ENCODE data around the gene PROSER3. TPM values are rescaled to one million over a fixed set of nuclear protein-coding genes. Genes with fewer than 3 reads are reported as not detected.
A peak's percentile ranks its signal among the peaks of the same experiment; 100 is the strongest.

The PROSER3 gene
- total and polyA plus RNA-seq, 2 of the 13 experiments (the other 11 are each of a cell fraction or from before 2014, with no cell fraction given): 5.1 to 5.7 TPM

GRCh38 chr19:35717665-35718344 lies 40.2 kb upstream of the PROSER3 start, which contains the start of gene KMT2B (continued):
- TF ChIP-seq, protein P1, sequence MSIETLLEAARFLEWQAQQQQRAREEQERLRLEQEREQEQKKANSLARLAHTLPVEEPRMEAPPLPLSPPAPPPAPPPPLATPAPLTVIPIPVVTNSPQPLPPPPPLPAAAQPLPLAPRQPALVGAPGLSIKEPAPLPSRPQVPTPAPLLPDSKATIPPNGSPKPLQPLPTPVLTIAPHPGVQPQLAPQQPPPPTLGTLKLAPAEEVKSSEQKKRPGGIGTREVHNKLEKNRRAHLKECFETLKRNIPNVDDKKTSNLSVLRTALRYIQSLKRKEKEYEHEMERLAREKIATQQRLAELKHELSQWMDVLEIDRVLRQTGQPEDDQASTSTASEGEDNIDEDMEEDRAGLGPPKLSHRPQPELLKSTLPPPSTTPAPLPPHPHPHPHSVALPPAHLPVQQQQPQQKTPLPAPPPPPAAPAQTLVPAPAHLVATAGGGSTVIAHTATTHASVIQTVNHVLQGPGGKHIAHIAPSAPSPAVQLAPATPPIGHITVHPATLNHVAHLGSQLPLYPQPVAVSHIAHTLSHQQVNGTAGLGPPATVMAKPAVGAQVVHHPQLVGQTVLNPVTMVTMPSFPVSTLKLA (IDR thresholded peaks at IDR 0.05): no peak
- TF ChIP-seq SNAI1 (CRISPR knock-in tag; IDR thresholded peaks at IDR 0.05; ENCODE audit: borderline replicate concordance) (no peak; the same call in 1 of the 2 replicates), NFIB (CRISPR knock-in tag; IDR thresholded peaks at IDR 0.05; ENCODE audit: borderline replicate concordance) (no peak), ZNF720 (CRISPR knock-in tag; IDR thresholded peaks at IDR 0.05) (no peak), CENPX (CRISPR knock-in tag; IDR thresholded peaks at IDR 0.05) (no peak), ZNF260 (CRISPR knock-in tag; IDR thresholded peaks at IDR 0.05; ENCODE audit: borderline replicate concordance, low read depth) (no peak), SMARCC2 (IDR thresholded peaks at IDR 0.05) (no peak), ZSCAN12 (CRISPR knock-in tag; IDR thresholded peaks at IDR 0.05) (no peak), ZNF432 (CRISPR knock-in tag; IDR thresholded peaks at IDR 0.05; ENCODE audit: borderline replicate concordance) (no peak), JUND (CRISPR knock-in tag; IDR thresholded peaks at IDR 0.05) (no peak), RBM22 (optimal IDR thresholded peaks at IDR 0.05; ENCODE audit: low read length) (no peak), ZIK1 (CRISPR knock-in tag; IDR thresholded peaks at IDR 0.05; ENCODE audit: borderline replicate concordance, low read depth) (no peak), SMC3 (IDR thresholded peaks at IDR 0.05; ENCODE audit: low read length) (no peak), ETV5 (CRISPR knock-in tag; IDR thresholded peaks at IDR 0.05; ENCODE audit: borderline replicate concordance) (peak; percentile 67), ZFP91 (CRISPR knock-in tag; IDR thresholded peaks at IDR 0.05; ENCODE audit: borderline replicate concordance) (no peak), UBTF (CRISPR knock-in tag; IDR thresholded peaks at IDR 0.05) (no peak), ZNF563 (CRISPR knock-in tag; IDR thresholded peaks at IDR 0.05) (no peak; the same call in 1 of the 2 replicates), HOXD1 (CRISPR knock-in tag; IDR thresholded peaks at IDR 0.05) (0 out of 2 replicates have a peak, but pooled peaks have one; percentile 13)
- TF ChIP-seq, protein P2, sequence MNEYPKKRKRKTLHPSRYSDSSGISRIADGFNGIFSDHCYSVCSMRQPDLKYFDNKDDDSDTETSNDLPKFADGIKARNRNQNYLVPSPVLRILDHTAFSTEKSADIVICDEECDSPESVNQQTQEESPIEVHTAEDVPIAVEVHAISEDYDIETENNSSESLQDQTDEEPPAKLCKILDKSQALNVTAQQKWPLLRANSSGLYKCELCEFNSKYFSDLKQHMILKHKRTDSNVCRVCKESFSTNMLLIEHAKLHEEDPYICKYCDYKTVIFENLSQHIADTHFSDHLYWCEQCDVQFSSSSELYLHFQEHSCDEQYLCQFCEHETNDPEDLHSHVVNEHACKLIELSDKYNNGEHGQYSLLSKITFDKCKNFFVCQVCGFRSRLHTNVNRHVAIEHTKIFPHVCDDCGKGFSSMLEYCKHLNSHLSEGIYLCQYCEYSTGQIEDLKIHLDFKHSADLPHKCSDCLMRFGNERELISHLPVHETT (CRISPR knock-in tag; conservative IDR thresholded peaks at IDR 0.05): peak; percentile 96
- TF ChIP-seq, protein P3, sequence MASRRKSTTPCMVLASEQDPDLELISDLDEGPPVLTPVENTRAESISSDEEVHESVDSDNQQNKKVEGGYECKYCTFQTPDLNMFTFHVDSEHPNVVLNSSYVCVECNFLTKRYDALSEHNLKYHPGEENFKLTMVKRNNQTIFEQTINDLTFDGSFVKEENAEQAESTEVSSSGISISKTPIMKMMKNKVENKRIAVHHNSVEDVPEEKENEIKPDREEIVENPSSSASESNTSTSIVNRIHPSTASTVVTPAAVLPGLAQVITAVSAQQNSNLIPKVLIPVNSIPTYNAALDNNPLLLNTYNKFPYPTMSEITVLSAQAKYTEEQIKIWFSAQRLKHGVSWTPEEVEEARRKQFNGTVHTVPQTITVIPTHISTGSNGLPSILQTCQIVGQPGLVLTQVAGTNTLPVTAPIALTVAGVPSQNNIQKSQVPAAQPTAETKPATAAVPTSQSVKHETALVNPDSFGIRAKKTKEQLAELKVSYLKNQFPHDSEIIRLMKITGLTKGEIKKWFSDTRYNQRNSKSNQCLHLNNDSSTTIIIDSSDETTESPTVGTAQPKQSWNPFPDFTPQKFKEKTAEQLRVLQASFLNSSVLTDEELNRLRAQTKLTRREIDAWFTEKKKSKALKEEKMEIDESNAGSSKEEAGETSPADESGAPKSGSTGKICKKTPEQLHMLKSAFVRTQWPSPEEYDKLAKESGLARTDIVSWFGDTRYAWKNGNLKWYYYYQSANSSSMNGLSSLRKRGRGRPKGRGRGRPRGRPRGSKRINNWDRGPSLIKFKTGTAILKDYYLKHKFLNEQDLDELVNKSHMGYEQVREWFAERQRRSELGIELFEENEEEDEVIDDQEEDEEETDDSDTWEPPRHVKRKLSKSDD (CRISPR knock-in tag; IDR thresholded peaks at IDR 0.05; ENCODE audit: low read depth): no peak

All from HepG2 (cell line).